ENCODE results near the gene TTLL11.

- TF ChIP-seq CTCF (IDR thresholded peaks at IDR 0.05) (no peak), POLR2A (IDR thresholded peaks at IDR 0.05; ENCODE audit: low read depth) (no peak)
These were observed 147.8 kb downstream of the TTLL11 start for GRCh38 chr9:121945281-121945680.

All from esophagus muscularis mucosa (tissue), 3 donors.